Neural progenitor cell (in vitro differentiated cells): ENCODE data around the gene C7orf33. TPM values are rescaled to one million over a fixed set of nuclear protein-coding genes. Genes with fewer than 3 reads are reported as not detected.
"Not testable (repeated sequence)": the region's sequence is repeated elsewhere in the genome, so short reads cannot be mapped to it uniquely, and the experiment has no call there.

Source experiments
- DNase-seq: peaks from one replicate; pipeline ENCODE4 v3.0.0-alpha.2; 2016; ENCODE audit warnings: low spot score
- H2AFZ ChIP-seq: fragments of 200-600 bp; sonication (generic); replicated peaks from 2 replicates; pipeline ENCODE4 v1.6.1; 2016; ENCODE audit warnings: antibody characterized with exemption
- H3F3A ChIP-seq: fragments of 200-600 bp; sonication (generic); 2 replicates; pipeline ENCODE4 v1.6.1; 2016; ENCODE audit warnings: antibody characterized with exemption, low read depth
- H3K27ac ChIP-seq: fragments of 200-600 bp; sonication (generic); 2 replicates; pipeline ENCODE4 v1.5.1; 2016; ENCODE audit warnings: mild to moderate bottlenecking
- H3K27me3 ChIP-seq: fragments of 200-600 bp; sonication (generic); 2 replicates; pipeline ENCODE4 v1.6.1; 2016; ENCODE audit warnings: mild to moderate bottlenecking, moderate library complexity
- H3K36me3 ChIP-seq: fragments of 200-600 bp; sonication (generic); 2 replicates; pipeline ENCODE4 v1.5.1; 2016
- H3K4me1 ChIP-seq: fragments of 200-600 bp; sonication (generic); 2 replicates; pipeline ENCODE4 v1.6.1; 2016; ENCODE audit warnings: mixed run types
- H3K4me2 ChIP-seq: fragments of 200-600 bp; sonication (generic); 2 replicates; pipeline ENCODE4 v1.6.1; 2016
- H3K4me3 ChIP-seq: fragments of 200-600 bp; sonication (generic); 2 replicates; pipeline ENCODE4 v1.5.1; 2016
- H3K79me2 ChIP-seq: fragments of 200-600 bp; sonication (generic); 2 replicates; pipeline ENCODE4 v1.6.1; 2016; ENCODE audit warnings: low read depth
- H3K9ac ChIP-seq: fragments of 200-600 bp; sonication (generic); 2 replicates; pipeline ENCODE4 v1.6.1; 2016
- H3K9me3 ChIP-seq: fragments of 200-600 bp; sonication (generic); 2 replicates; pipeline ENCODE4 v1.5.1; 2016; ENCODE audit warnings: low read depth
- H4K20me1 ChIP-seq: fragments of 200-600 bp; sonication (generic); 2 replicates; pipeline ENCODE4 v1.6.1; 2016; ENCODE audit warnings: low read depth
- H3K27ac Mint-ChIP-seq: 3 replicates; pipeline ENCODE4 v1.8.0; 2021; ENCODE audit warnings: mixed read lengths
- H3K27me3 Mint-ChIP-seq: 2 replicates; pipeline ENCODE4 v1.8.0; 2022; ENCODE audit warnings: low read depth, mild to moderate bottlenecking, inconsistent platforms, moderate library complexity, mixed read lengths; ENCODE audit not compliant: insufficient read depth
- H3K36me3 Mint-ChIP-seq: 3 replicates; pipeline ENCODE4 v1.8.0; 2021; ENCODE audit warnings: mixed read lengths
- H3K4me1 Mint-ChIP-seq: 3 replicates; pipeline ENCODE4 v1.8.0; 2021; ENCODE audit warnings: mixed read lengths
- H3K4me3 Mint-ChIP-seq: 3 replicates; pipeline ENCODE4 v1.8.0; 2021; ENCODE audit warnings: mild to moderate bottlenecking, moderate library complexity, mixed read lengths
- H3K9me3 Mint-ChIP-seq: 3 replicates; pipeline ENCODE4 v1.8.0; 2020; ENCODE audit warnings: mixed read lengths
- EZH2 ChIP-seq: fragments of 200-600 bp; sonication (generic); IDR thresholded peaks from 2 replicates; pipeline ENCODE4 v1.6.1; 2017; ENCODE audit warnings: antibody characterized with exemption, mild to moderate bottlenecking, moderate library complexity
- EZH2phosphoT487 ChIP-seq: fragments of 200-600 bp; sonication (generic); IDR thresholded peaks from 2 replicates; pipeline ENCODE4 v1.6.1; 2017; ENCODE audit warnings: antibody characterized with exemption
- total RNA-seq: library from RNA; depleted of rRNA; stranded (reverse); fragments of >200 nt; gene quantifications from 2 replicates; pipeline ENCODE4 v1.2.3, GENCODE V29; 2015; ENCODE audit warnings: low replicate concordance
- TF ChIP-seq, protein P1 (sequence below): fragments of 200-600 bp; sonication (generic); IDR thresholded peaks from 2 replicates; pipeline ENCODE4 v1.5.1; 2017; ENCODE audit warnings: antibody characterized with exemption, mild to moderate bottlenecking

The C7orf33 gene
- total RNA-seq, 1 donor from 2014 or later = not detected

DNA sequence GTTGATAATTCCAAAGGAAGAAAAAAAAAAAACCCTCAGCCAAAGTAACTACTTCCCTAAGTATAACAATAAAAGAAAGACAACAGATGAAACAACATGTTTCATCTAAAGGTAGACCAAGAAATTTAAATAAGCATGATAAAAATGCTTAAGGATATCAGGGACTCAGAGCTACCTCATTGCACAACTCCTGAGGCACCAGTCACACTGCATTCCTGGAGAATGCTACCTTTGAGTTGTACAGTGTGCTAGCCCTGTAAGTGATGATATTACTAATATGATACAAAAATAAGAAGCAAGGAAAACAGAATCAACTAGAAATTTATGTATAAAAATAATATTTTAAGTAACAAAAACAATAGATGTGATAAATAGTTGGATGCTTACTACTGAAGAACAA lies 29.5 kb upstream of the C7orf33 start:
- no peak overlapping the region for H2AFZ ChIP-seq

DNA sequence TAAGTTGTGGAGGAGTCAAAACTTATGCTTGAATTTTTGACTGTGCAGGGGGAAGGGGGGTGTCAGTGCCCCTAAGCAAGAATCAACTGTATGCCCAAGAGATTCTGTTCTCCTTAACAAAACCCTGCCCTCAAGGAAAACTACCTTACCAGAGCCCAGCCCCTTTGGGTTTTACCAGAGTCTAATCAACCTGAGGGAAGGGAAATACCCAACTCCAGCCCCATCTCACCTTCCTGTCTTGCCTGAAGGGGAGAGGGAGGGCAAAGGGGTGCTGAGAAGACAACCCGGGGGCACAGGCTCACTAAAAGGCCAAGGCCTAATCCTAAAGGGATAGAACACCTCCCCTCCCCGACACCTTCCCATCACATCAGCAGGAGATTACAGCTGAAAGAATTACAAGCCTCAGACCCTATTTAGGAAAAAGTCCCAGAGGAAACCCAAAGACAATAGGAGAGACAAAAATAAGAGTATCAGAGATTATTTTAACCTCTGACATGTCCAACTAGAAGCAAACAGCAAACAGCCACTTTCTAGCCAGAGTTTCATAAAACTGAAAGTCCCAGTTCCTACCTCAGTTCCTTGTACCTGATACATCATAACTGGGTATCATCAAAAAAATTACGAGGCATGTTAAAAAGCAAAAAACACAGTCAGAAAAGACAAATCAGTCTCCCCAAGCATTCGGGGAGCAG lies 26.8 kb upstream of the C7orf33 start:
- H3K27me3 Mint-ChIP-seq = peaks cover 8% of the 10 kb centered on the region
- Histone ChIP-seq H3K79me2 (no peaks in the 10 kb centered on the region), H4K20me1 (no peaks in the 10 kb centered on the region), H3K27me3 (no peaks in the 10 kb centered on the region), H3K27ac (no peak overlapping the region), H3K4me2 (no peak overlapping the region), H3K4me1 (peaks cover 6% of the 10 kb centered on the region), H3K9ac (no peak overlapping the region), H2AFZ (no peak overlapping the region), H3K36me3 (no peaks in the 10 kb centered on the region), H3K4me3 (no peak overlapping the region), H3K9me3 (no peaks in the 10 kb centered on the region), H3F3A (peaks cover 13% of the 10 kb centered on the region)
- no peak overlapping the region for H3K27ac Mint-ChIP-seq
- no peaks in the 10 kb centered on the region for H3K9me3 Mint-ChIP-seq
- peaks cover 4% of the 10 kb centered on the region for H3K4me1 Mint-ChIP-seq
- peaks cover 2% of the 10 kb centered on the region for H3K36me3 Mint-ChIP-seq
- no peak overlapping the region for H3K4me3 Mint-ChIP-seq
- TF ChIP-seq EZH2phosphoT487 (no peak), EZH2 (no peak)
- TF ChIP-seq, protein P1, sequence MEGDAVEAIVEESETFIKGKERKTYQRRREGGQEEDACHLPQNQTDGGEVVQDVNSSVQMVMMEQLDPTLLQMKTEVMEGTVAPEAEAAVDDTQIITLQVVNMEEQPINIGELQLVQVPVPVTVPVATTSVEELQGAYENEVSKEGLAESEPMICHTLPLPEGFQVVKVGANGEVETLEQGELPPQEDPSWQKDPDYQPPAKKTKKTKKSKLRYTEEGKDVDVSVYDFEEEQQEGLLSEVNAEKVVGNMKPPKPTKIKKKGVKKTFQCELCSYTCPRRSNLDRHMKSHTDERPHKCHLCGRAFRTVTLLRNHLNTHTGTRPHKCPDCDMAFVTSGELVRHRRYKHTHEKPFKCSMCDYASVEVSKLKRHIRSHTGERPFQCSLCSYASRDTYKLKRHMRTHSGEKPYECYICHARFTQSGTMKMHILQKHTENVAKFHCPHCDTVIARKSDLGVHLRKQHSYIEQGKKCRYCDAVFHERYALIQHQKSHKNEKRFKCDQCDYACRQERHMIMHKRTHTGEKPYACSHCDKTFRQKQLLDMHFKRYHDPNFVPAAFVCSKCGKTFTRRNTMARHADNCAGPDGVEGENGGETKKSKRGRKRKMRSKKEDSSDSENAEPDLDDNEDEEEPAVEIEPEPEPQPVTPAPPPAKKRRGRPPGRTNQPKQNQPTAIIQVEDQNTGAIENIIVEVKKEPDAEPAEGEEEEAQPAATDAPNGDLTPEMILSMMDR = no peak
- no peak for DNase-seq

More for the DNA sequence above, 29.5 kb upstream of the C7orf33 start:
- no peaks in the 10 kb centered on the region for H3K9me3 ChIP-seq
- H3K79me2 ChIP-seq = no peaks in the 10 kb centered on the region
- TF ChIP-seq EZH2phosphoT487 (no peak), EZH2 (no peak)
- TF ChIP-seq, protein P1 = no peak
- no peak for DNase-seq
- no peak overlapping the region for H3K9ac ChIP-seq
- no peak overlapping the region for H3K4me3 ChIP-seq
- H3K4me1 ChIP-seq = no peaks in the 10 kb centered on the region
- H3K36me3 ChIP-seq = no peaks in the 10 kb centered on the region
- H3K27ac ChIP-seq = no peak overlapping the region
- H4K20me1 ChIP-seq = no peaks in the 10 kb centered on the region
- no peaks in the 10 kb centered on the region for H3K27me3 Mint-ChIP-seq
- no peaks in the 10 kb centered on the region for H3F3A ChIP-seq
- no peak overlapping the region for H3K4me2 ChIP-seq
- no peaks in the 10 kb centered on the region for H3K27me3 ChIP-seq
- H3K9me3 Mint-ChIP-seq = no peaks in the 10 kb centered on the region
- H3K4me3 Mint-ChIP-seq = no peak overlapping the region
- no peaks in the 10 kb centered on the region for H3K36me3 Mint-ChIP-seq
- H3K4me1 Mint-ChIP-seq = no peaks in the 10 kb centered on the region
- H3K27ac Mint-ChIP-seq = no peak overlapping the region

DNA sequence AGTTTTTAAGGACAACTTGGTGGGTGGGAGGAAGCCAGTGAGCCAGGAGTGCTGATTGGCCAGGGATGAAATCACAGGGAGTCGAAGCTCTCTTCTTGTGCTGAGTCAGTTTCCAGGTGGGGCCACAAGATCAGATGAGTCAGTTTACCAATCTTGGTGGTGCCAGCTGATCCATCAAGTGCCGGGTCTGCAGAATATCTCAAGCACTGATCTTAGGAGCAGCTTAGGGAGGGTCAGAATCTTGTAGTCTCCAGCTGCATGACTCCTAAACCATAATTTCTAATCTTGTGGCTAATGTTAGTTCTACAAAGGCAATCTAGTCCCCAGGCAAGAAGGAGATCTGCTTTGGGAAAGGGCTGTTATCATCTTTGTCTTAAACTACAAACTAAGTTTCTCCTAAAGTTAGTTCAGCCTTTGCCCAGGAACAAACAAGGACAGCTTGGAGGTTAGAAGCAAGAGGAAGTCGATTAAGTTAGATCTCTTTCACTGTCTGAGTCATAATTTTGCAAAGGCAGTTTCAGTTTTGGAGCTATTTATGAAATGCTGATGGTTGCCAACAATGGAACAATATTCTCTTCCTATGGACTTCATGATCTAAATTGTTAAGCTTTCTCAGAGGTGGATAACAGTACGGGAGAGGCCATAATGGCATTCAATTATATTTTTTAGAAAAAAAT lies 26.2 kb upstream of the C7orf33 start:
- not testable (repeated sequence) for H3K4me2 ChIP-seq, DNase-seq, H3K9me3 ChIP-seq, H3K36me3 ChIP-seq, H3K79me2 ChIP-seq, H3K4me1 Mint-ChIP-seq, H3K9me3 Mint-ChIP-seq, H3K4me3 Mint-ChIP-seq, H3K27me3 ChIP-seq, H4K20me1 ChIP-seq, H3K4me3 ChIP-seq, H3K36me3 Mint-ChIP-seq, H3K27ac ChIP-seq, H3K9ac ChIP-seq, H3K27ac Mint-ChIP-seq, H2AFZ ChIP-seq, H3K4me1 ChIP-seq, H3K27me3 Mint-ChIP-seq
- H3F3A ChIP-seq = peaks cover 13% of the 10 kb centered on the region

DNA sequence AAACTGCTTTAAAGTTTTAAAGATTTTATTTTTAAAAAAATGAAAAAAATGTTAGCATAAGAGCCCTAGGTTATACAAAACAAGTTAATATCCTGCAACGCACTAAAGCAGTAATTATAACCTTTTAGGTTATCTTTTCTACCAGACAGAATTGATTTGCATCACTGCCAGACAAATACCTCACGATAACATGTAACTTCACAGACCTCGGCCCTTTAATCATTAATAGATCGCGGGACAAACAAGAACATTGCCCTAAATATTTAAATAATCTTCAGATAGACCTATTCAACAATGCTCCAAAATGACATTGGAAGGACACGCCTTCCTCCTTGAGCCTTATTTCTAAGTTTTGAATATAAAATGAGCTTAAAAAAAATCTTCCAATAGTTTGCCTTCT lies 23.8 kb upstream of the C7orf33 start:
- Mint-ChIP-seq H3K27me3 (peaks cover 8% of the 10 kb centered on the region), H3K4me1 (peaks cover 4% of the 10 kb centered on the region), H3K9me3 (no peaks in the 10 kb centered on the region), H3K27ac (no peak overlapping the region), H3K36me3 (peaks cover 2% of the 10 kb centered on the region), H3K4me3 (no peak overlapping the region)
- H3K9me3 ChIP-seq = no peaks in the 10 kb centered on the region
- no peak for DNase-seq
- no peaks in the 10 kb centered on the region for H3K79me2 ChIP-seq
- peaks cover 13% of the 10 kb centered on the region for H3F3A ChIP-seq
- peaks cover 6% of the 10 kb centered on the region for H3K4me1 ChIP-seq
- no peak overlapping the region for H2AFZ ChIP-seq
- no peaks in the 10 kb centered on the region for H3K36me3 ChIP-seq
- no peaks in the 10 kb centered on the region for H4K20me1 ChIP-seq
- H3K4me3 ChIP-seq = no peak overlapping the region
- no peaks in the 10 kb centered on the region for H3K27me3 ChIP-seq
- no peak overlapping the region for H3K4me2 ChIP-seq
- no peak overlapping the region for H3K27ac ChIP-seq
- TF ChIP-seq, protein P1 = no peak
- TF ChIP-seq EZH2 (no peak), EZH2phosphoT487 (no peak)
- no peak overlapping the region for H3K9ac ChIP-seq
